Colon (tissue), 2 donors: ENCODE data around the gene TSPO.

Source experiments
- FAIRE-seq: peaks from 2 replicates; lab custom pipeline; 2012; peaks lifted over from hg19 to GRCh38; lab: Jason Lieb, UNC
- donor health status: control.
- donor health status: control.

TSPO gene

GRCh38 chr22:43202326-43202725 lies 51.0 kb downstream of the TSPO start:
- FAIRE-seq: no peak

GRCh38 chr22:43202756-43203410 lies 51.5 kb downstream of the TSPO start:
- FAIRE-seq: no peak

- FAIRE-seq: no peak
Measured at GRCh38 chr22:43203471-43203981, 52.2 kb downstream of the TSPO start.

- no peak for FAIRE-seq
Measured at GRCh38 chr22:43205261-43205691, 53.9 kb downstream of the TSPO start.

GRCh38 chr22:43205748-43206508 lies 54.6 kb downstream of the TSPO start:
- FAIRE-seq: no peak

GRCh38 chr22:43206509-43207161 lies 55.3 kb downstream of the TSPO start:
- no peak for FAIRE-seq

- no peak for FAIRE-seq
Measured at GRCh38 chr22:43207386-43207785, 56.0 kb downstream of the TSPO start.

- FAIRE-seq: no peak
Measured at GRCh38 chr22:43207849-43208702, 56.7 kb downstream of the TSPO start.

GRCh38 chr22:43208703-43209522 lies 57.6 kb downstream of the TSPO start:
- no peak for FAIRE-seq

GRCh38 chr22:43209523-43209890 lies 58.1 kb downstream of the TSPO start:
- no peak for FAIRE-seq

- FAIRE-seq: no peak
Measured at GRCh38 chr22:43209971-43210370, 58.6 kb downstream of the TSPO start.

- no peak for FAIRE-seq
Measured at GRCh38 chr22:43210631-43211515, 59.5 kb downstream of the TSPO start.

GRCh38 chr22:43211941-43212433 lies 60.6 kb downstream of the TSPO start:
- FAIRE-seq: no peak

- no peak for FAIRE-seq
Measured at GRCh38 chr22:43212434-43212952, 61.1 kb downstream of the TSPO start.
